Tibial nerve (tissue), 4 donors: ENCODE data around the gene TNS3. TPM values are rescaled to one million over a fixed set of nuclear protein-coding genes. Genes with fewer than 3 reads are reported as not detected.

Experiments used
- DNase-seq, 2 donors: peaks; one replicate each; pipeline ENCODE4 v3.0.0-alpha.2; 2019; ENCODE audit warnings: low spot score in 2 of 2
- H3K27ac ChIP-seq, 4 donors: fragments of 200-600 bp; sonication (generic) in 3 of 4; one replicate each; pipeline ENCODE4 v1.5.1; 2017 to 2019; ENCODE audit warnings: mild to moderate bottlenecking in 1 of 4
- H3K27me3 ChIP-seq, 2 donors: fragments of 200-600 bp; sonication (generic) in 1 of 2; one replicate each; pipeline versions ENCODE4 v1.5.1 to v1.6.0; 2017 to 2019
- H3K36me3 ChIP-seq, 3 donors: fragments of 200-600 bp; sonication (generic); one replicate each; pipeline ENCODE4 v1.5.1; 2018 to 2019
- H3K4me1 ChIP-seq, 4 donors: fragments of 200-600 bp; sonication (generic) in 3 of 4; one replicate each; pipeline ENCODE4 v1.5.1; 2017 to 2019
- H3K4me3 ChIP-seq, 4 donors: fragments of 200-600 bp; sonication (generic) in 3 of 4; one replicate each; pipeline ENCODE4 v1.5.1; 2017 to 2019; ENCODE audit warnings: mild to moderate bottlenecking in 1 of 4, moderate library complexity in 1 of 4
- H3K9me3 ChIP-seq, 4 donors: fragments of 200-600 bp; sonication (generic) in 3 of 4; one replicate each; pipeline ENCODE4 v1.5.1; 2017 to 2019
- EP300 ChIP-seq, 2 donors: sonication (generic); formaldehyde crosslinking; IDR thresholded peaks; one replicate each; pipeline ENCODE4 v1.6.1; 2017; ENCODE audit warnings: antibody characterized with exemption in 2 of 2, mild to moderate bottlenecking in 1 of 2
- POLR2A ChIP-seq, 2 donors: fragments of 450-650 bp; IDR thresholded peaks; one replicate each; pipeline ENCODE4 v1.6.1; 2017; ENCODE audit warnings: antibody characterized with exemption in 2 of 2, mild to moderate bottlenecking in 2 of 2, moderate library complexity in 2 of 2
- WGBS, 2 donors: methylation state at CpG; one replicate each; pipeline ENCODE4 v1.1.5; 2018; 5-methylcytosine and 5-hydroxymethylcytosine counted together
- total RNA-seq, 4 donors: library from RNA; depleted of rRNA; stranded (reverse); fragments of >200 nt; gene quantifications; one replicate each; pipeline ENCODE4 v1.1.0, GENCODE V29; 2016
- TF ChIP-seq, protein P1 (sequence below), 5 experiments: fragments of 200-600 bp in 3 of 5; fragments of 450-650 bp in 2 of 5; sonication (generic) in 3 of 5; IDR thresholded peaks; one replicate each; pipeline ENCODE4 v1.5.1; 2016 to 2019; ENCODE audit warnings: antibody characterized with exemption in 5 of 5, mild to moderate bottlenecking in 3 of 5, moderate library complexity in 2 of 5

TNS3 gene
- total RNA-seq, 4 donors from 2014 or later = 118 to 142 (median 133) TPM

DNA sequence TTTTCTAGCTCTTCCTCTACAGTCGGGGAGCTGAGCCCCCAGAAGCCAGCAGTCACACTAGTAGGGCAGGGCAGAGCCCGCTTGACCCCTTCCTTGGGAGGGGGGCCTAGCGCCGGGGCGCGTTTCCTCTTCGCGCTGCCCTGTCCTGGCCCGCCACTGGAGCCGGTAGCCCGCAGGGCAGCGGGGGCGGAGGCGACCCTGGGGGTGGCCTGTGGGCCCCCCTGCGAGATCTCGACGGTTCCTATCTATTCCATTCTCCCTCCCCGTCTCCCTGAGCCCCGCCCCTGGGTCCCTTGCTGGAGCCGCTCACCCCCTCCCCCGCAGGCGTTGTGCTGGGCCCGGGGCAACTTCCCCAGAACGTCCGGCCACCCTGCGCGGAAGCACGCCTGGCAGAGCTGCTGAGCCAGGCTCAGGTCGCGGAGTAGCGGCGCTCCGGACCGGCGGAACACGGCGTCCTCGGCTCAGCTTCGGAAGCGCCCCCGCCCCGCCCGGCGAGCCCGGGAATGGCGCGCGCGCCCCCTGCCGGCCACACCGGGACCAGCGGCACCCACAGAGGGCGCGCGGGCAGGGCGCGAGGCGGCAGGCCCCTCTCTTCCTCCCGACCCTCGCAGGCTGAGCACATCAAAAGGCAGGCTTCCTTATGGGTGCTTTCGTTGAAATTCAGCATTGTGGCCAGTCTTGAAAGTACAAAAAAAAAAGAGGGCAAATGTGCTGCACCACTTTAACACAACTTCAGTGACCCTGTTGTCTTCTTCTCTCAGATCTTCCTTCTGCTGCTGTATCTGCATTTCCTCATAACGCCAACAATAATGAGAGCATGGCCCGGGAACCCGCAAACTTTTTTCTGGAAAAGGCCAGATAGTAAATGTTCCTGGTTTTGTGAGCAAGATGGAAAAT is 327.6 kb downstream of the TNS3 start:
- 3% methylated on average over 42 to 57 of the region's 64 CpGs for WGBS, 2 donors
- no peaks in the 10 kb centered on the region for H3K9me3 ChIP-seq
- peak; percentile 73 to 75 for DNase-seq
- H3K27ac ChIP-seq = peak overlapping the region; percentile 85 to 91 (median 88)
- peaks cover 0 to 34% (median 14%) of the 10 kb centered on the region in 4 donors for H3K4me1 ChIP-seq
- peak overlapping the region; percentile 35 to 64 (median 60) for H3K4me3 ChIP-seq
- H3K36me3 ChIP-seq = no peaks in the 10 kb centered on the region
- TF ChIP-seq, protein P1, sequence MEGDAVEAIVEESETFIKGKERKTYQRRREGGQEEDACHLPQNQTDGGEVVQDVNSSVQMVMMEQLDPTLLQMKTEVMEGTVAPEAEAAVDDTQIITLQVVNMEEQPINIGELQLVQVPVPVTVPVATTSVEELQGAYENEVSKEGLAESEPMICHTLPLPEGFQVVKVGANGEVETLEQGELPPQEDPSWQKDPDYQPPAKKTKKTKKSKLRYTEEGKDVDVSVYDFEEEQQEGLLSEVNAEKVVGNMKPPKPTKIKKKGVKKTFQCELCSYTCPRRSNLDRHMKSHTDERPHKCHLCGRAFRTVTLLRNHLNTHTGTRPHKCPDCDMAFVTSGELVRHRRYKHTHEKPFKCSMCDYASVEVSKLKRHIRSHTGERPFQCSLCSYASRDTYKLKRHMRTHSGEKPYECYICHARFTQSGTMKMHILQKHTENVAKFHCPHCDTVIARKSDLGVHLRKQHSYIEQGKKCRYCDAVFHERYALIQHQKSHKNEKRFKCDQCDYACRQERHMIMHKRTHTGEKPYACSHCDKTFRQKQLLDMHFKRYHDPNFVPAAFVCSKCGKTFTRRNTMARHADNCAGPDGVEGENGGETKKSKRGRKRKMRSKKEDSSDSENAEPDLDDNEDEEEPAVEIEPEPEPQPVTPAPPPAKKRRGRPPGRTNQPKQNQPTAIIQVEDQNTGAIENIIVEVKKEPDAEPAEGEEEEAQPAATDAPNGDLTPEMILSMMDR (IDR thresholded peaks at IDR 0.05) = peak; percentile 98 to 99 (median 99)
- TF ChIP-seq POLR2A (IDR thresholded peaks at IDR 0.05) (peak in 1 of 2 donors; percentile 39), EP300 (IDR thresholded peaks at IDR 0.05) (peak in 1 of 2 donors; percentile 57)
- H3K27me3 ChIP-seq = no peaks in the 10 kb centered on the region

DNA sequence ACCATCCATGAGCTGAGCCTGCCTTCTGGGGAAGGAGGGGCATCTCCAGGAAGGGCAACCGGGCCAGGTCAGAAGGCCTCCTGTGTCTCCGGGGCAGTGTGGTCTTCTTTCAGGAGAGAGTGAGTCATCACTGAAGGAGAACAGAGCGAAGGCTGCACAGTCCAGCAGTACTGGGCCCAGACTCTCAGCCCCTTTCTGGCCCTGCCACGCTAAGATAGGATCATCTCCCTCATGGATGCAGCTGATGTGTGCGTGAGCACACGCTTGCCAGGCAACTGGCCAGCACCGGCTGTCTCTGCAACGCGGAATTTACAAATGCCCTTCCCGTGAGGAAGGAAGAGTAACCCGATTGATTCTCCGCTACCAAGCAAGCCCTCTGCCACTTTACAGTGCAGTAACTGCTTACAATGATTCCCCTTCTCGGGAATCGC is 328.2 kb downstream of the TNS3 start:
- Histone ChIP-seq H3K4me1 (peaks cover 0 to 31% (median 14%) of the 10 kb centered on the region in 4 donors), H3K9me3 (no peaks in the 10 kb centered on the region), H3K27ac (peak overlapping the region; percentile 85 to 91 (median 88)), H3K36me3 (no peaks in the 10 kb centered on the region), H3K27me3 (no peaks in the 10 kb centered on the region), H3K4me3 (peak overlapping the region; percentile 35 to 64 (median 60))
- peak in 1 of 2 donors; percentile 41 for DNase-seq
- TF ChIP-seq POLR2A (IDR thresholded peaks at IDR 0.05) (no peak), EP300 (IDR thresholded peaks at IDR 0.05) (peak in 1 of 2 donors; percentile 38)
- TF ChIP-seq, protein P1 (IDR thresholded peaks at IDR 0.05) = no peak
- 3 to 4% methylated on average over 3 to 5 of the region's 14 CpGs for WGBS, 2 donors

DNA sequence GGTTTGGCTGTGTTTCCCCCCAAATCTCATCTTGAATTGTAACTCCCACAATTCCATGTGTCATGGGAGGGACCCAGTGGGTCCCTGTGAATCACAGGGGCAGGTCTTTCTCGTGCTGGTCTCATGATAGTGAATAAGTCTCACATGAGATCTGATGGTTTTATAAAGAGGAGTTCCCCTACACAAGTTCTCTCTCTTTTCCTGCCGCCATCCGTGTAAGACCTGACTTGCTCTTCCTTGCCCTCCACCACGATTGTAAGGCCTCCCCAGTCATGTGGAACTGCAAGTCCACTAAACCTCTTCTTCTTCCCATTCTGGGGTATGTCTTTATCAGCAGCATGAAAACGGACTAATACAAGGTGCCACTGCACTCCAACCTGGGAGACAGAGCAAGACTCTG is 329.2 kb downstream of the TNS3 start:
- Histone ChIP-seq H3K27me3 (no peaks in the 10 kb centered on the region), H3K9me3 (no peaks in the 10 kb centered on the region), H3K4me3 (no peak overlapping the region), H3K27ac (no peak overlapping the region), H3K4me1 (peaks cover 0 to 28% (median 14%) of the 10 kb centered on the region in 4 donors), H3K36me3 (no peaks in the 10 kb centered on the region)
- TF ChIP-seq, protein P1 (IDR thresholded peaks at IDR 0.05) = no peak
- no peak for TF ChIP-seq POLR2A (IDR thresholded peaks at IDR 0.05)
- TF ChIP-seq EP300 (IDR thresholded peaks at IDR 0.05) = no peak
- 95 to 96% methylated on average over 5 of the region's 5 CpGs for WGBS, 2 donors
- no peak for DNase-seq

DNA sequence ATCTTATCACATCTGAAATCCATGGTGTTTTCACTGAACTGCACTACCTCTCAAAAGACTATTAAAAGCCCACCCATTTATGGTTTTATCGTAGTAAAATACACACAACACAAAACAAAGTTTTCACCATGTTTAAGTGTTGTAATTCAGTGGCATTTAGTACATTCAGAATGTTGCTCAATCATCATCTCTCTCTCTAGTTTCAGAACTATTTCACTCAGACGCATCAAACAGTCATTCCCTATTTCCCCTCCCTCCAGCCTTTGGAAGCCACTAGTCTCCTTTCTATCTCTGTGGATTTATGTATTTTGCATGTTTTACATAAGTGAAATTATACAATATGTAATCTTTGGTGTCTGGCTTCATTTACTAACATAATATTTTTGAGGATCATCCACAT is 332.6 kb downstream of the TNS3 start:
- DNase-seq = no peak
- H3K4me1 ChIP-seq = peaks cover 0 to 11% (median 6%) of the 10 kb centered on the region in 4 donors
- no peaks in the 10 kb centered on the region for H3K9me3 ChIP-seq
- no peaks in the 10 kb centered on the region for H3K36me3 ChIP-seq
- 85 to 94% methylated on average over 2 of the region's 2 CpGs for WGBS, 2 donors
- TF ChIP-seq POLR2A (IDR thresholded peaks at IDR 0.05) = no peak
- TF ChIP-seq EP300 (IDR thresholded peaks at IDR 0.05) = no peak
- TF ChIP-seq, protein P1 (IDR thresholded peaks at IDR 0.05) = no peak
- H3K27ac ChIP-seq = no peak overlapping the region
- no peak overlapping the region for H3K4me3 ChIP-seq
- no peaks in the 10 kb centered on the region for H3K27me3 ChIP-seq

DNA sequence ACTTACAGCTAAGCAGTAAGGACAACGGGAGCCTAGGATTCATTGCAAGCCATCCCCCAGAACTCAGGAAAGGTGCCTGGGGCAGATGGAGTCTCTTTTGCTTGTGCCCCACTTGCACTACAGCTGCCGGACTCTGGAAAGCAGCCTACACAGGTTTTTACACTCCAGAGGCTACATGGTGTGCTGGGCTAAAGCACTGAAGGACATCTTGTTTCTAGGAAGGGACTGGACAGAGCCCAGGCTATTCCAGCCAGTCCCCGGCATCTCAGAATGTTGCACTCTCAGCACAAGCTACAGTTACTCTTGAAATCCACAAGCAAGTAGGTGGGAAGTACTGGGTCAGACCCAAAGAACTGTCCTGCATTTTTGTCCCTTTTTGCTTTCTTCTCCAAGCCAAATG is 333.1 kb downstream of the TNS3 start:
- Histone ChIP-seq H3K36me3 (no peaks in the 10 kb centered on the region), H3K9me3 (no peaks in the 10 kb centered on the region), H3K27ac (no peak overlapping the region), H3K27me3 (no peaks in the 10 kb centered on the region), H3K4me1 (peaks cover 0 to 6% (median 4%) of the 10 kb centered on the region in 4 donors), H3K4me3 (no peak overlapping the region)
- no peak for TF ChIP-seq EP300 (IDR thresholded peaks at IDR 0.05)
- TF ChIP-seq POLR2A (IDR thresholded peaks at IDR 0.05) = no peak
- TF ChIP-seq, protein P1 (IDR thresholded peaks at IDR 0.05) = no peak
- 65 to 83% methylated on average over 3 of the region's 3 CpGs for WGBS, 2 donors
- DNase-seq = no peak
